Suppressor macrophage treated with lipopolysaccharide for 1 hour (primary cell): ENCODE data around the gene RPP30.

Experiments
- DNase-seq, 3 donors: peaks; one replicate each; pipeline ENCODE4 v3.0.0-alpha.2; 2020 to 2022

The RPP30 gene

DNA sequence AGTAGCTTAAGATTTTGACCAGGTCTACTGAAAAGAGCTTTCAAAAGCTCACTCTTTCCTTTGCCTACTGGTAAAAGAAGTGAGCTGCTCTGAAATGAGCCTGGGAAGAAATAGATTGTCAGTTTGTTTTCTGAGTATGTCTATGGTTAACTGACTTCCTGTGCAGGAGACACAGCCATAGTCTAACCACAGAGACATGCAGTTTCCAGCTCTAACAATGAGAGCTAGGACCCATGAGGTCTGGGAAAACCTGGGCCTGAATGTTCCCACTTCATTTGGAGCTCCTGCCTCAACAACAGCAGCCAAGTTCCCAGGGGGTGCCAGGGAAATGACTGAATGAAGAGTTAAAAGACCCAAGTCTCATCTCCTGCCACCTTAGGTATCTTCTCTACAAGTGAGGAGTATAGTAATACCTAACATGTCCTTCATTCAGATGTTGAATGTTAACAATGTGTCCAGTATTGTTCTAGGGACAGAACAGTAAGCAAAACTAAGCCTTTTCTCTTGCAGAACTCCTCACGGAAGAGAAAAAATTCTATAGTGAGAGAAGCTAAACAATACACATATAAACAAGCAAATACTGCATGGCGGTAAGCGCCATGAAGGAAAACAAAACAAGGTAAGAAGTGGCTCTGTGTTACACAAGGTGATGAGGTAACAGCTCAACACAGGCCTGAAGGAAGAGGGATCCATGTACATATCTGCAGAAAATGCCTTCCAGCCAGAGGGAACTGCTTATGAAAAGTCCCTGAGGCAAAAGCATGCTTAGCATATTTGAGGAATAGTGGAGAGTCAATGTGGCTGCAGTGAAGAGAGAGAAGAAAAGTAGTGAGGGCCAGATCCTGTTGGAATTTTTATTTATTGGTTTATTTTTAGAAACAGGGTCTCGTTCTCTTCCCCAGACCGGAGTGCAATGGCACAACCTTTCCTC lies 75.5 kb downstream of the RPP30 start:
- no peak for DNase-seq
